Astrocyte of the hippocampus (primary cell): ENCODE data around the gene CRYL1.
A peak's percentile ranks its signal among the peaks of the same experiment; 100 is the strongest.

Experiments used
- DNase-seq: peaks from one replicate; pipeline ENCODE4 v3.0.0; 2011; ENCODE audit warnings: low read depth, low spot score

Gene CRYL1

DNA sequence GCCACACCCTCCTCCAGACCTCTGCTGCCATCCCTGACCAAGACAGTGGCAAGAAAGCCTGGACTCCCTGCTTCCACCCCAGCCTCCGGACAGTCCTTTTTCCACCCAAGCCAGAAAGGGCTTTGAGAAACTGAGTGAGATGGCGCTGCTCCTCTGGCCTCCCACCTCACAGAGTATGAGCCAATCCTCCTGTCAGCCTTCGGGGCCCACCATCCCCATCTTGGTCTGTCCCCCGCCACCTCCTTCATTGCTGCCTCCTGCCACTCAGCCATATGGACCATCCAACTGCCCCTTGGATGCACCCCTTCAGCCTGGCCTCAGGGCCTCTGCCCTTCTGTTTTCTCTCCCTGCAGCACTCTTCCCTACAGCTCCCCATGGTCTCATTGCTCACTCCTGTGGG, 125.7 kb downstream of the CRYL1 start:
- DNase-seq = no peak

DNA sequence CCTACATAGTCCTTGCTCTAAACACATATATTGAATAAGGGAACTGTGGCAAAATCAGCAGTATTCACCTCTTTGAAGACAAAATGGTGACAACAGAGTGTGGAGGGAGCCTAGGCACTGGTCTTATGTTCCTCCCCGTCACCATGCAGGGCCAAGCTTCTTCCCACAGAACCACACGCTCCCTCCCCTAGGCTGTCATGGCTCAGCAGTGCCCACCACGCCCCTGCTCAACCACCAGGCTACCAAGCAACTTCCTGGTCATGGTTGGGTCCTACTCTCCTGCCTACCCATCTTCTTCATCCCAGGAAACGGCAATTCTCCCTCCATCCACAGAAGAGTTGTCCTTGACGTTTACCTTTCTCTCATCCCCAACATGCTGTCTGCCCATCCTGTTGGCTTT, 126.1 kb downstream of the CRYL1 start:
- DNase-seq = no peak

DNA sequence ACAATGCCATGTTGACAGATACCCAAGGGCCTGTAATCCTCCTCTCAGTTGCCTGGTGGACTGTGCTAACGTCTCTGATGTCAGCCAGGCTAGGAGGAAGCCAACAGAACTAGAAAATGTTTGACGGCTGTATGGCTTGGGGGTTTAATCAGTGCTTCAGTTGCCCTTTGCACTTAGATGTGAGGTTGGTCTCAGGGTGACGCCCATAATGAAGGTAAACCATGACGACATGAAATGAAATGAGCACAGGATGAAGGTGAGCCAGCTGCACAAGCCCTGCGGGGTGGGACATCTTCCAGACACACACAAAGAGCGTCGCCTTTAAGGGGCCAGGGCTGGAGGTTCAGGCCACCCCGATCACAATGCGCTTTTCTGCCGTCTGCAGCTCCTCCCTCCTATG, 127.2 kb downstream of the CRYL1 start:
- no peak for DNase-seq

DNA sequence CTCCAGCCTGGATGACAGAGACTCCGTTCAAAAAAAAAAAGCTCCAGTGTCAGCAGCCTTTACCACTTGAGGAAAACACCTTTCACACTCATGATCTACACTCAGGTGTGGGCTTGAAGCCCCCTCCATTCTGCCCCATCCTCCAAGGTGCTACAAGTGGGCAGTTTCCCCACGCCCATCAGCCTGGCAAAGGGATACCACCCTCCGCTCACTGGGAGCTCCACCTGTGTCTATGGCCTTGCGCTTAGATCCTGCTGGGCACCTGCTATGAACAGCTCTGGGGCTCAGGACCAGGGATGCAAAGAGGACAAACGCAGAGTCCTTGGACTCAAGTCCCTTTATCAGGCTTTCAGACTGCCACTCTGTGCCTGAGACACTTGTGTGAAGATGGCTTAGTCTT, 127.8 kb downstream of the CRYL1 start:
- no peak for DNase-seq

DNA sequence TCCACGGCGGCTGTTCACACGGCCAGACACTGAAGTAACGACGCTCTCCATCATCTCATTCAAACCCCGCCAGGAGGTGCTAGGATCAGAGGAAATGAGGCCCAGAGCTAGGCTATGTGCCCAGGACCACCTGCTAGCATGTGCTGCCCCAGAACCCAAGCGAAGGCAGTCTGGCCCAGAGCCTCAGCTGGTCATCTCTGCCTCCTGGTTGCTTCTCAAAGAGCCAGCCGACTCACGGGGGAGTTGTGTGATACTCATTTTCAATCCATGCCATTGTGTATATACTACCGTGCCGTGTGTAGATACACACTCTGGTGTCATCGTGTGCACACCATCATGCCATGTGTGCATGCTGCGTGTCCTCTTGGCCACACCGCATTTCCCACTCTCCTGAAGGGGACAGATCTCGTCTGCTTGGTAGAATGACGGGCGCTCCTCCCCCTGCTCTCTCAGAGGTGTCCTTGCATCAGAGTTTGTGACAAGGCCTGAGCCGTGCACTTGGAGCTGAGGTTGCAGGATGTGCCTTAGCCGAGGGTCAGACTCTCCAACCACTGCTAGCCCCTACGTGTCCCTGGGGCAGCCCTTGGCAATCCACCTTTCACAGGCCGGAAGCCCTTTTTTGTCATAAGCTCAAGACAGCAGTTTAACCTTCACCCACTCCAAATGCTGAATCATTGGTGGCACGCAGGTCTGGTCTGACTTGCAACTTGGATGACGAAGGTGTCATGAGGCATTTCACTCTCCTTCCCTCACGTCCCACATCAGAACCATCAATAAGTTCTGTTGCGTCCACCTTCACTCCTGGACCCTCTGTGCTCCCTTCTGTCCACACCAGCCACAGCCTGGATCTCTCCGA, 130.4 kb downstream of the CRYL1 start:
- DNase-seq = no peak

DNA sequence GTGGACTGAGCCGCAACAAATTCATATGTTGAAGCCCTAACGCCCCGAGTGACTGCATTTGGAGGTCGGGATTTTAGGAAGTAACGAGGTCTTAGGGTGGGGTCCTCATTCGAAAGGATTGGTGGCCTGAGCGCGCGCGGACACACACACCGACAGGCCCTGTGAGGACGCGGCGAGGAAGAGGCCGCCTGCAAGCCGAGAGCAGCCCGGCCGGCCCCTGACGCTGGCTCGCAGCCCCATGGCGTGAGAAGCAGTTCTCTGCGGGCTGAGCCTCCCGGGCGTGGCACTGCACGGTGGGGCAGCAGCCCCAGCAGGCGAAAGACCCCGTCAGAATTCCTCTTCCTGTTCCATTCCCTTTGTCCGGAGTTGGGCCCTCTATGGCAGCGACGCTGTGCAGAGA, 131.2 kb downstream of the CRYL1 start:
- no peak for DNase-seq

DNA sequence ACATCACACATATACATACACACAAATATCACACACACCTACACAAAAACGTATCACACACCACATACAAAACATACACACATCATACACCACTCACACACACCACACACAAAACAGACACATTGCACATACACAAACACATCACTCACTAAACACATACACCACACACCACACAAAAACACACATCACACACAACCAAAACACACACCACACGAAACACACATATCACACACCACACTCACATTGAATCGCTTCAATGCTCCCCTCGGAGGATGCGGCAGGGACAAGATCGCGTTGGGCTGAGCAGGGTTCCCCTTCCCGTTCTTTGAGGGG, 131.5 kb downstream of the CRYL1 start:
- no peak for DNase-seq

DNA sequence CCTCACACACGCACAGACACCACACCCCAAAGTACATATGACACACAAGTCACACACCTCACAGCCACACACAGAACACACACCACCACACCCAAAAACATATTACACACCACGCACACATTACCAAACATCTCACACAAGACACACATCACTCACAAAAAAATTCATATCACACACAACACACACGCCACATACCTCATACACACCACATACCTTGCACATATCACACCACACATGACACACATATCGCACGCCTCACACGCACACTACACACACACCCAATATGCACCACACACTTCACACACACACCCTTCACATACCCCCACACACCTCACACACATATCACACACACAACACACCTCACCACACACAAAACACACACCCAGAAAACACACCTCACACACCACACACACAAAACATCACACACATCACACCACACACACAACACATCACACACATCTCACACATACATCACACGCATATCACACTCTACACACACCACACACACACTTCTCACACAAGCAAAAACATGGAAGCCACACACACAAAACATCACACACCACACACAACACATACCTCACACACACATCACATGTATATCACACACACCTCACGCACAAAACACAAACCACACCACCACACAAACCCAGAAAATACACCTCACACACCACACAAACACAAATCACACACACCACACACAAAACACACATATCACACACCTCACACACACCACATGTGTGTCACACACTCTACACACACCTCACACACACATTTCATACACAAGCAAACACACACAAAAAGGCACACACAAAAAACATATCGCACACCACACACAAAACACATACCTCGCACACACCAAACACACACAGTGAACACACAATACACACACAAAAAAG, 132.1 kb downstream of the CRYL1 start:
- no peak for DNase-seq

DNA sequence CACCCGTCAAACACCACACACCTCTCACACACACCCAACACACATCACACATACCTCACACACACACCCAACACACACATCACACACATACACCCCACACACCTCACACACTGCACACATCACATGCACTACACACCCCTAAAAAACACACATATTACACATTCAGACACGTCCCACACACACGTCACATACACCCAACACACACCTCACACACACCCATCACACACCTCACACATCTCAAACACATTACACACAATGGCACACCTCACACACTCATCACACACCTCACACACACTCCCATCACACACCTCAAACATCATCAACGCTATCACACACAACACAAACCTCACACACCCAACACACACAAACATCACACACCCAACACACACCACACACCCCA, 133.1 kb downstream of the CRYL1 start:
- DNase-seq = no peak

DNA sequence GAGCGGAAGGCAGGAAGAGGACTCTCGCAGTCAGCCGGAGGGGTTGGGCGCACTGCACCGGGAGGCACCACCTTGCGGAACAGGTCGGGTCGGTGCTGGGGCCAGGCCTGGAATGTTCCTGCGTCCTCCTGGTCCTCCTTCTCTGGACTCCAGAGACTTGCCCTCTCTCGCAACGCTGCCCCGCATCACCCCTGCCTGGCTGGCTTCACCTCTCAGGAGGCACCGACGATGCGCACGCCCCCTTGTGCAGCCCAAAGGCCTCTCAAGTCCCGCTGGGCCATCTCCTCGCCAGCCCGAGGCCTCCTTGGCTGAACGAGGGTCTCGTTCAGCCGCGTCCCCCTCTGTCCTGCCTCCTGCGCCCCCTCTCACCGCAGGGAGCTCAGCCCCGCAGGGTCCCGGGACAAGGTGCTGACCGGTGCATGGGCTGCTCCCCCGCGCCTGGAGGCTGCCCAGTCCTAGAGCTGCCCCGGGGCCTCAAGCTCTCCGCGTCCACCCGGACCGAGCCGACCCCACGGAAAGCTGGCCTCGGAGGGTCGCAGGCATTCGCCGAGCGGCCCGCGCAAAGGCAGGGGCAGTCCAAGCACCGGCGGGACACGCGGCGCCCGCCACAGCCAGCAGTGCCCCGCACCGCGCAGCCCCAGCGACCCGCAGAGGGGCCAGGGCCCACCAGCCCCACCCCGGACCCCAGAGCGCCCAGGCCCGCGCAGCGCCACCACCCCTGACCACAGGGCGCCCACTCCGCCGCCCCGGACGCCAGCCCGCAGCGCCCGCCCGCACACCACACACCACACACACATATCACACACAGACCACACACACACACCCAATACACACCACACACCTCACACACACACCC, 133.8 kb downstream of the CRYL1 start:
- no peak for DNase-seq

DNA sequence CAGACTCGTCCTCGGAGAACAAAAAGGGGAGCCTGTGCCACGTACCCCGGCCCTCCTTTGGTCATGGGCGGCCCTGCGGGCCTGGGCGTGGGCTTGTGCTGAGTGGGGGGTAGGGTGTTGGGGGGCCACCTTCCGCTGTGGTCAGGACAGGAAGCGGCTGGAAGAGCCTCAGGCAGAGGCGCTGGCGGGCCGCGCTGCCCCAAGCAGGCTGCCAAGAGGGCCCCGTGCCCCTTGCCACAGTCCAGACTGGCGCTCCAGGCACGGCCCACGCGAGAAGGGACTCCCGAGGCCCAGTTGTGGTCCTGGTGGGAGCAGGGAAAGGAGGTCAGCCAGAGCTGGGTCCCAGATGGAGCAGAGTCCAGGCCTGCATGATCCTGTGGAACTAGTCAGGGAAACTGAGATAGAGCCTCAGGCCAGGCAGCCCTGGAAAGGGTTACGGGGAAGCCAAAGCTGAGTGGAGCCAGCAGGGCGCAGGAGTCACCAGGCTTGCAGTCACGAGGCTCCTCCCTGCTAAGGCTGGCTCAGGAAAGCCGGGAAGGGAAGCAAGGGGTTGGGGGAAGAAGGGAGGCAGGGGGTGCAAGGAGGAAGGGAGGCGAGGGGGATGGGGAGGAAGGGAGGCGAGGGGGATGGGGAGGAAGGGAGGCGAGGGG, 135.0 kb downstream of the CRYL1 start:
- no peak for DNase-seq

DNA sequence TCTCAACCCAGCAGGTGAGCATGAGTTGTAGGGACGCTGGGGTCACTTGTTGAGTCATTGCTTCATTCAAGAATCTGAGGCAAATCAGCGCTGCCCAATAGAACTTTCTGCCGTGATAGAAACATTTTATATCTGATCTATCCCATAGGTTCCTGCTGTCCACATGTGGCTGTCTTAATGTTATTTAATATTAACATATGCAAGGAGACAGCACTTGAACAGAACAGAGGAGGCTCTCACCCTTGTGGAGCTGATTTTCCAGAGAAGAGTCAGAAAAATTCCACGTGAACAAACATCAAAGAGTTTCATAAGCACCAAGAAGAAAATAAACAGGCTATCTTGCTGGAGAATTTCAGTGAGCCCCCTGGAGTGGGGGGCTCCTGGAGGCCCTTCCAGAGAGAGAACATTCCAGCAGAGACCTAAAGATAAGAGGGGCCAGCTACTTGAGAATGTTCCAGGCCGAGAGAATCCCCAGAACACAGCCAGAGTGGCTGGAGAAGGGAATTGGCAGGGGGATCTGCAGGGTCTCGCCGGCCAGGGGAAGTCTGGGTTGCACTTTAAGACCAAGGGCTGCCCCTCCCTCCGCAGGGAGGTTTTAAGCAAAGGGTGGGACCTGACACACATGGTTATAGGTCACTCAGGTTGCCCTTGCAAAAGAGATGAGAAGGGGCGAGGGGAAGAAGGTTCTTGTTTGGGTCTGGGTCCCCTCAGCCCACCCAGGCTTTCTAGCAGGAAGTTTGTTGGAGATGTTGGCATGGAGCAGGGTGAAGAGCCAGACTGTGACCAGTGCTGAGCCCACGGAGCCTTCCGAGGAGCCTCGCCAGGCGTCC, 135.7 kb downstream of the CRYL1 start:
- DNase-seq = no peak

DNA sequence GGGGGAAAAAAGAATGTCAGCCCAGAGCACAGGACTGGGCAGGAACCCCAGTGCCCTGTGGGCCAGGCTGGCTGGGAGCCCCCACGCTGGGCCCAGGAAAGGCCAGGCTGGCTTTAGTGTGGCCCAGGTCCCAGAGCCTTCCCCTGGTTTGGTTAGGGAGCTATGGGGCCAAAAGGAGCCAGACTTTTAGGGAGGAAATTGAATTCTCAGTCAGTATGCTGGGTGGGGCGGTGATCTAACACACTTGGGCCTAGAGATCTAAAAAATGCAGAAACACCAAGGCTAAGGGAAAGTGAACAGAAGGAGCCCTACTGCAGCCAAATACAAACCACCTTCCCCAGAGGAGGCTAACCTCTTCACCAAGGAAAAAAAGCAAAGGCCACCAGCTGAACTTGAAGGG, 137.5 kb downstream of the CRYL1 start:
- DNase-seq = no peak

DNA sequence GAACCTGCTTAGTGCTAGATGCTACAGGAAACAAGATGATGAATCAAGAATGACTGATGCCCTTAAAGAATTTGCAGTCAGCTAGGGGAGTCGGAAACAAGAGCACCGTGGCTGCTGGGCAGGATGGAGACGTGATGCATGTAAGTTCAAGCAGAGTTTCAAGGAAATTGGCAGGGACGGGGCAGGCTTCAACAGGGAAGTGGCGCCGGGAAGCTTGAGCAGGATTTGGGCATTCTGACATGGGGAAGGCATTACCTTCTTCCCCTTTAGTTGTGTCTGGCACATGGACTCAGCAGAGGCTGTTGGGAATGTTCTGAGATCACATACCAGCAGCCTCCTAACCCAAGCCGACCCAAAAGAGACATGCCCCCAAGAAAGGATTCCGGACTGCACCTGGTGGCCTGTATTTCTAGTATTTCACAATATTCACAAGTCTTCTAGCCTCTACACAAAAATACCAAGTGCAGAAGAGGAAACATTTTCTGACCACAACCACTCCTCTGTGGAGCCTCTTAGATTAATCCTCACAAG, 138.2 kb downstream of the CRYL1 start:
- DNase-seq = peak; percentile 28

DNA sequence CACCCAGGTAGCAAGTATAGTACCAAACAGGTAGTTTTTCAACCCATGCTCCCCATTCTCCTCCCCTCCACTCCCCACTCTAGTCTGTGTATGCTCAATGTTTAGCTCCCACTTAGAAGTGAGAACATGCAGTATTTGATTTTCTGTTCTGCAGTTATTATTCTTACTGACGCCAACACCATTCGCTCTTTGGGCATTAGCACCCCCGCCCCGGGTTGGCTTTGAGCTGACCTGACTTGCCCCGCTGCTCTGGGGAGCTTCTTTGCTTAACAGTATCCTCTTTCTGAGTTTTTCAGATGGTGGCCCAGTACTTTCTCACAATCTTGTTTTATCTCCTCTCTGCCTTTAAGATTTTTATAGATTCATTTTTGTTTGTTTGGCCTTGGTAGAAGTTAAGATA, 138.7 kb downstream of the CRYL1 start:
- DNase-seq = no peak

DNA sequence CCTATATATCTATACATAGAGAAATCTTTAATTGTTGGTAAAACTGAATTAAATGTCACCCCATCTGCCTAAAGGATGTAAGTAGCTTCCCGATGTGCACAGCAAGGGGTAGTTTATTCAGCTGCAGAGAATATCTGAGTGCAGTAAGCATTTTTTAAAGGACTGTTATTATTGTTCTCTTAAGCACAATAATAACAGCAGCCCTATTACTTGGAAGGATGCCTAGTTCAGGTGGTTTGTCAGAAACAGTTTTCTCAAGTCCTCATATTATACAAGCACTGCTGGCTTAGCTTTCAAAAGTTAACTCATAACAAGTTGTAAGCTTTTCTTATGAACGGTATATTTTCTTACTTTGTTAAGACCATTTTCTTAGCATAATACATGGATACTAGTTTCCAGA, 142.6 kb downstream of the CRYL1 start:
- DNase-seq = peak; percentile 35

DNA sequence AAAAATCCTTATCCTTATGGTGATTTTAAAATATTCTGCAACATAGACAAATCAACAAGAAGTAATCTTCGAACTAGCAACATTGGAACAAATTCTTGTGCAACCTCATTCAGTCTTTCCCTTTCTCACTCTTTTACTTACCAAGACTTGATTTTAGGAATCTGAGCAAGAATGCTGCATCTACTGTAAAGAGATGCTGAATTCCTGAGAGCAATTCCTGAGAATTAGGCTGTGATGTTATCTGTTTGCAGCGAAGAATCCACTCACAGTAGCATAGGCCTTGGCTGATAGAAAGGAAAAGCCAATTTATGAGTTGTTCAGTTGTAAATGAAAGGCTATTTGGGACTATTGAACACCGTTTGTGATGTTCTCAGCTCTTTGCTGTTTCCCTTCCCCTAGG, 144.3 kb downstream of the CRYL1 start:
- DNase-seq = no peak

DNA sequence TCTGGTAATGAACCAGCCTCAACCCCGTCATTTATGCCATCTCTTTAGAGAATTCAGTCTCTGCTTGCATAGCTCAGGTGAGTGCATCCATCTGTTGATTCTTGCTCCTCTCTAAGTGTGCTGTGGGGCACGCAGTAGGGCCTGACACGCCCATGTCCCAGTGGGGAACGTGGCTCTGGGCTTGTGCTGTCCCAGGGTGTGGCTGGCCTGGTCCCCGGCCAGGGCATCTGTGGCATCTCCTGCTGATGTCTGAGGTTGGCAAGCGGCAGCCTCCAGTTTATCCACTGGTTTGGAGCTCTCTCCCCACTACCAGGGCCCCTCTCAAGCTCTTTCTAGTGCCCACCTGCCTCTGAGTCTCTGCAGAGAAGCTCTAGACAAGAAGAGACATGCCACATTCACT, 146.9 kb downstream of the CRYL1 start:
- DNase-seq = no peak

DNA sequence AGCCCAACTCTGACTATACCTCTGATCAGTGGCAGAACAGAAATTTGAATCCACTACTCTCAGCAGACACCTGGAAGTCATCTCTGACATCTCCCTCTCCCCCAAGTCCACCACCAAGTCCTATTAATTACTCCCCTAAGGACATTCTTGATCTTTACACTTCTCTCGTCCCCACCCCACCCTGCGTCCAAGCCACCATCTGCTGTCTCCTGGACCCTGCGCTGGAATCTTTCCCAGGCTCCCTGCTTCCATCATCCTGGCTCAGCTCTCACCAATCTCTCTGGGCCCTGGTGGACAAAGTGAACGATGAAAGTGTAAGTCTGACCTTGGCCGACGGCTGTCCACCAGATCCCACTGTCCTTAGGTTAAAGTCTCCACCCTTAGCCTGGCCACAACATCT, 147.9 kb downstream of the CRYL1 start:
- no peak for DNase-seq

DNA sequence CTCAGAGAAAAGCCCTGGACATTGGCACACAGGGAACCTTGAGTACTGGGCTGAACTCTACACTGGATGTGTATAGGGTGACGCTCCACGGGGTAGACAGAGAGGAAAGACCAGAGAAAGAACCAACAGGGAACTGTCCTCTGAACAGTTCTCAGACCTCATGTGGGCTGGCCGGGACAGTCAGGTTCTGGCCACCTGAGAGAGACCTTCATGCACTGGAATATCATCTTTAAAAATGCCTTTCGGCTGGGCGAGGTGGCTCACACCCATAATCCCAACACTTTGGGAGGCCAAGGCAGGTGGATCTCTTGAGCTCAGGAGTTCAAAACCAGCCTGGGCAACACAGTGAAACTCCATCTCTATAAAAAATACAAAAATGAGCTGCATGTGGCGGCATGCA, 149.8 kb downstream of the CRYL1 start:
- DNase-seq = no peak
